ENCODE results near the gene SCYGR6. TPM values are rescaled to one million over a fixed set of nuclear protein-coding genes. Genes with fewer than 3 reads are reported as not detected.
"Not testable (repeated sequence)": the region's sequence is repeated elsewhere in the genome, so short reads cannot be mapped to it uniquely, and the experiment has no call there.

The SCYGR6 gene, protein sequence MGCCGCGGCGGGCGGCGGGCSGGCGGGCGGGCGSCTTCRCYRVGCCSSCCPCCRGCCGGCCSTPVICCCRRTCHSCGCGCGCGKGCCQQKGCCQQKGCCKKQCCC
- total RNA-seq, result not detected
- polyA plus RNA-seq, result not detected

DNA sequence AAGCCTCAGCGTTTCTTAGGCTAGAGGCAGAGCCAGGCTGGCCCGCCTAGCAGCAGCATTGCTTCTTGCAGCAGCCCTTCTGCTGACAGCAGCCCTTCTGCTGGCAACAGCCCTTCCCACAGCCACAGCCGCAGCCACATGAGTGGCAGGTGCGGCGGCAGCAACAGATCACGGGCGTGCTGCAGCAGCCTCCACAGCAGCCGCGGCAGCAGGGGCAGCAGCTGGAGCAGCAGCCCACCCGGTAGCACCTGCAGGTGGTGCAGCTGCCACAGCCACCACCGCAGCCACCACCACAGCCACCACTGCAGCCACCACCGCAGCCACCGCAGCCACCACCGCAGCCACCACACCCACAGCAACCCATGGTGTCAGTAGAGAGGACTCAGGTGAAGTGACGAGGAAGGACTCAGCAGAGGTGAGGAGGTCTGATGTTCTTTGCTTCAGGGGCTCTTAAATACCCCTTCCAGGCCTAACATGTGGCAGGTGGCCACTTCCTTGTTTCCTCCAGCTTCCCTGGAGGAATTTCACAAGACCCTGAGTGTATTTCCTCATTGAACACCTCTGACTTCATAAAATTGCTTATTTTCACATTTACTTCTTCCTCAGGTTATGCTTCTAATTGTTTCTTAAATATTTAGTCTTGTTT, at the start of gene SCYGR6:
TSS of gene SCYGR6 (minus strand) at position 364 of the 646 bp plus-strand sequence. CDS start at position 364, 0 bp downstream.
- no peaks in the 10 kb centered on the region for H3K4me1 ChIP-seq (ENCODE audit: insufficient read depth)
- 91% methylated on average over 15 of the region's 15 CpGs for WGBS
- no peak for DNase-seq (ENCODE audit: extremely low spot score)
- no peak within 1 kb of the TSS for H3K4me3 ChIP-seq (ENCODE audit: low read depth, low read length)
- no peaks in the 10 kb centered on the region for H3K36me3 ChIP-seq (ENCODE audit: insufficient read depth)
- H3K27ac ChIP-seq (ENCODE audit: low read depth), result no peak within 1 kb of the TSS

DNA sequence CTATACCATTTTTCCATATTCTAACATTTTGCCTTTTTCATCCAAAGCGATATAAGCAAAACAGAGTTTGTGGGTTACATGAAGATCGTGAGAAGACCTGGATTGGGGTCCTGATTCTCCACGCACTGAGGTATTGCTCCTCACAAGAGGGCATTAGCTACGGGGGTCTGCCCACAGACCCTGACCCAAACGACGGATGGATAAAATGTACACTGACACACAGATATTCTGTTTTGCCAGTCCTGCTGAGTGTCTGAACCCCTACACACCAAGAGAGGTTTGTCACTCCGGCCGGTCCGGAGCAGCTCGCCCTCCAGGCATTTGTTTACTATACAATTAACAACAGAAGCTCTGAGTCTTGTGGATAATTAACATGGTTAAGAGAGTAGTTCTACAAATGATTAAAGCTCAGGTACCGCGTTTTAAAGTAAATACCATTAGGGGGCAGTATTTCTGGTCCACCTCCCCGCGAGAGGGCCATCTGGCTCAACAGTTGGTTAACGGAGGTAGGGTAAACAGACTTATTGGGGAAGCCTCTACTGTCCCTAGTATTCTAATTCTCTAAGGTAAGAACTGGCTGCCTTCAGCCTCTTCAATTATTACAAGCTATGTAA, 49.6 kb upstream of the SCYGR6 start:
- Histone ChIP-seq H3K4me3 (ENCODE audit: low read depth, low read length) (no peak overlapping the region), H3K4me1 (ENCODE audit: insufficient read depth) (no peaks in the 10 kb centered on the region), H3K27ac (ENCODE audit: low read depth) (no peak overlapping the region), H3K36me3 (ENCODE audit: insufficient read depth) (no peaks in the 10 kb centered on the region)
- DNase-seq (ENCODE audit: extremely low spot score), result no peak
- 54% methylated on average over 15 of the region's 15 CpGs for WGBS

DNA sequence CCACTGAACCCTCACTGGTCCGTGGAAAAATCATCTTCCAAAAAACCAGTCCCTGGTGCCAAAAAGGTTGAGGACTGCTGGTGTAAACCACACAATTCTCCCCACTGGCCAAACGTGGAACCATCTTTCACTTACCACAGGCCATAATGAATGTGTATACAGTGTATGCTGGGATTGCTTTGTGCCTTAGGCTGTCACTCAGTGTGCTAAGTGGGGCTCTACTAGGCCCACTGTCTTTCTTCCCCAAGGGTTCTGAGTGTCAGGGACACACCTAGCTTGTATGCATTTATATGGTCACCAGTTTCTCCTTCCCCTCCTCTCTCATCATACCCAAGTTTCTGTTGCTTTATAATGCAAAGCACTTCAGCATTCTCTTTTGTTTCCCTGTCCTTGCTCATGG, 48.4 kb upstream of the SCYGR6 start:
- DNase-seq (ENCODE audit: extremely low spot score), result no peak
- H3K4me1 ChIP-seq (ENCODE audit: insufficient read depth), result no peaks in the 10 kb centered on the region
- H3K27ac ChIP-seq (ENCODE audit: low read depth), result no peak overlapping the region
- WGBS, result 57% methylated on average over 2 of the region's 2 CpGs
- H3K4me3 ChIP-seq (ENCODE audit: low read depth, low read length), result no peak overlapping the region
- no peaks in the 10 kb centered on the region for H3K36me3 ChIP-seq (ENCODE audit: insufficient read depth)

DNA sequence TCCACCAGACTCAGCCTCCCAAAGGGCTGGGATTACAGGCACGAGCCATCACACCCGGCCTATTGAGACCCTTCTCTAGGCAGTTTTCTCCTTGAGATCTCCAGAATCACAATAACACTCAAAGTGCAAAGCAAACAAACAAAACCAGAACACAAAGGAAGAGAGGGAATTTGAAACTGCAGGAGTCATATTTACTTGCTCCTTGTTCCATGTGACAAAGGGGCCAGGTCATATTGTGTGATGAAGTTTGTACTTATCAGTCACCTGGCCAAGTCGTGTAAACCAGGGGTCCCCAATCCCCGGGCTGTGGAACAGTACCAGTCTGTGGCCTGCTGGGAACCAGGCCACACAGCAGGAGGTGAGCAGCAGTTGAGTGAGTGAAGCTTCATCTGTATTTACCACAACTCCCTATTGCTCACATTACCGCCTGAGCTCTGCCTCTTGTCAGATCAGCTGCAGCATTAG, 47.7 kb upstream of the SCYGR6 start:
- H3K4me3 ChIP-seq (ENCODE audit: low read depth, low read length), result no peak overlapping the region
- no peaks in the 10 kb centered on the region for H3K36me3 ChIP-seq (ENCODE audit: insufficient read depth)
- H3K27ac ChIP-seq (ENCODE audit: low read depth), result no peak overlapping the region
- WGBS, result 77% methylated on average over 5 of the region's 5 CpGs
- H3K4me1 ChIP-seq (ENCODE audit: insufficient read depth), result no peaks in the 10 kb centered on the region
- no peak for DNase-seq (ENCODE audit: extremely low spot score)

DNA sequence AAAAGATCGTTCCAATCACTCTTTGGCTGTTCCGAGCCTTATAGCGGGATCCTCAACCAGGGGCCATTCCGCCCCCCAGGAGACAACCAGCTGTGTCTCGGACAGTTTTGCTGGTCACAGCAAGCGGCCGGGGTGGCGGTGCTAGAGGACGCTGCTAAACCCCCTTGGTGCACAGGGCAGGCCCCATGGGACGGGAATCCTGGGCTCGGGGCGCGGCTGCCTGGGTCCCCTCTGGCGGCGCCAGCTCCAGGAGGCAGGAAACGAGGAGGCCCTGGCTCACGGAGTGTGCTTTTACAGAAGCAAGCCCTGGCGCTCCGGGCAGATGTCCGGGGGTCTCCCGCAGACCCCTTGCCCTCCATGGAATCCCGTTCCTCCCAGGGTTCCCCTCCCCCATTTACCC, 43.3 kb upstream of the SCYGR6 start:
- no peak overlapping the region for H3K4me3 ChIP-seq (ENCODE audit: low read depth, low read length)
- no peaks in the 10 kb centered on the region for H3K36me3 ChIP-seq (ENCODE audit: insufficient read depth)
- no peaks in the 10 kb centered on the region for H3K4me1 ChIP-seq (ENCODE audit: insufficient read depth)
- no peak overlapping the region for H3K27ac ChIP-seq (ENCODE audit: low read depth)
- WGBS, result 95% methylated on average over 22 of the region's 22 CpGs
- no peak for DNase-seq (ENCODE audit: extremely low spot score)

DNA sequence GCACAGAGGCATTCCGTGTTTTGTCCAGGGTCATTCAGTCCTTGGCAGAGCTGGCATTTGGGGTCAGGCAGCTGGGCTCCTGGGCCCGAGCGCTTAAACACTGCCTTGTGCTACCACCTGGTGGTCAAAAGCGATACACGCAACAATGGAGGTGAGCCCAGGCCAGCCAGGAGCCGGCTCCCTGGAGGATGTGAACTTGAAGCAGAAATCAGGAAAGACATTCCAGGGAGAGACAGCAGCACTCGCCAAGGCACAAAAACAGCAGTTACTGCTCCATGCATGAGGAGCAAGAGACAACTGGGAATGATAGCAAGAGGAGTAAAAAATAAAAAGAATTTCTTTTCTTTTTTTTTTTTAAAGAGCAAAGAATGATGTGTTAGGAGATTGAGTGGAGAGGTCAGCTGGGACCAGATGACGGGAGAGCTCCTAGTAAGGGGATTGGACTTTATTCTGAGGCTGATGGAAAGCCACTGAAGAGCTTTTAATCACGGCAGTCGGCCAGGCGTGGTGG, 41.9 kb upstream of the SCYGR6 start:
- peak; percentile 48 for DNase-seq (ENCODE audit: extremely low spot score)
- Histone ChIP-seq H3K27ac (ENCODE audit: low read depth) (no peak overlapping the region), H3K36me3 (ENCODE audit: insufficient read depth) (no peaks in the 10 kb centered on the region), H3K4me3 (ENCODE audit: low read depth, low read length) (no peak overlapping the region), H3K4me1 (ENCODE audit: insufficient read depth) (no peaks in the 10 kb centered on the region)
- WGBS, result 28% methylated on average over 11 of the region's 11 CpGs

DNA sequence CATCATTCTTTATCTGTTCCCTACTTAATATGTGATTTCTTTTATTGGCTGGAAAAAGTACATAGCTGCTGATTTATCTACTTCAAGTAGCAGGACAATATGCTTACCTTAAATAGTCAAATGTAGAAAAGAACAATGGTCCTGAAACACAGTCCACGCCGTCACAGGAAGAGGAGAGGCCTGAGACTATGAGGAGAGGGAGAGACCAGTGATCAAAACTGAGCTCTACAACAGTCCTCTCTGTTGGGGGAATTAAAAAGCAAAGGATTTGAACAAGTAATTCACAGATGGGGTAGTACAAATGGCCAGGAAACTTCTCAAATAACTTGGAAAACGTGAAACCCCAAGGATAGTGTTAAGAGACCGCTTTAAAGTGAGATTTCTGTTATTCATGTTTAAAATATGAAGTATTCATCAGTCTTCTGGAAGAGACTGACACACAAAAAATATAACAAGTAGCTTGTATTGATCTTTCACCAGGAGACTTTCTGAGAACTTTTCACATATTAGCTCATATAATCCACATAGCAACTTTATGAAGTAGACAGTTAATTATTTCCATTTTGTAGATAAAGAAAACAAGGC, 41.3 kb upstream of the SCYGR6 start:
- H3K4me3 ChIP-seq (ENCODE audit: low read depth, low read length), result no peak overlapping the region
- H3K4me1 ChIP-seq (ENCODE audit: insufficient read depth), result no peaks in the 10 kb centered on the region
- no peak for DNase-seq (ENCODE audit: extremely low spot score)
- no peaks in the 10 kb centered on the region for H3K36me3 ChIP-seq (ENCODE audit: insufficient read depth)
- no peak overlapping the region for H3K27ac ChIP-seq (ENCODE audit: low read depth)
- WGBS, result 62% methylated on average over 4 of the region's 4 CpGs

DNA sequence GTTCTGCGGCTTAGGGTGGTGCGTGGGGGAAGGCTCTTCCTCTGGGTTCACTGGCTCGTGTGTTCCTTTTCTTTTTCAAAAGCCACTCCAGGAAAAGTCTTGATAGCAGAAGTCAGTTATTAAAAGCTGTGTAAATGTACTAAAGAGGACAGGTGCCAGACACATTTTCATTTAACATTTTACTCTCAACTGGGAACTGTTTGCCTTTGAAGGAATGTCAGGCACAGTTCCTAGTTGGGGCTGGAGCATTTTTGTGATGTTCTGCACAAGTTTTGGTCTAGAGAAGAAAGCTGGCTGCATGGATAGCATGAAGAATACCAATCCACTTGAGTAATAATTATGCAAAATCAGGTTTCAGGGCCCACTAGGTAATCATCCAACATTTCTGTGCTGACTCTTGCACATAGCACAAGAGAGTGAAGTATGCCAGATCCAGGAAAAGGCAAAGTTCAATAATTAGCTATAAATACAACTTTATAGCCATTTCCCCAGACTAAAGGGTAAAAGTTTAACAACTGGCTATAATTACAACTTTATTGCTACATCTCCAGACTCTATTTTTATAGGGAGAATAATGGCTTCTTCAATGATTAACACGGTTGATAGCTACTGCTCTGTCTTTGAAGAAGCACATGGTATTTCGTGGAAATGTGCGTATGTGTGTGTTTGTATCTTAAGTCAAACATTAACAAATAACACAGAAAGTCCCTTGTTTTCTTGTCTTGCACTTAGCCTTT, 37.4 kb upstream of the SCYGR6 start:
- Histone ChIP-seq H3K4me3 (ENCODE audit: low read depth, low read length) (no peak overlapping the region), H3K36me3 (ENCODE audit: insufficient read depth) (no peaks in the 10 kb centered on the region), H3K4me1 (ENCODE audit: insufficient read depth) (no peaks in the 10 kb centered on the region), H3K27ac (ENCODE audit: low read depth) (no peak overlapping the region)
- WGBS, result 66% methylated on average over 6 of the region's 6 CpGs
- peak; percentile 26 for DNase-seq (ENCODE audit: extremely low spot score)

DNA sequence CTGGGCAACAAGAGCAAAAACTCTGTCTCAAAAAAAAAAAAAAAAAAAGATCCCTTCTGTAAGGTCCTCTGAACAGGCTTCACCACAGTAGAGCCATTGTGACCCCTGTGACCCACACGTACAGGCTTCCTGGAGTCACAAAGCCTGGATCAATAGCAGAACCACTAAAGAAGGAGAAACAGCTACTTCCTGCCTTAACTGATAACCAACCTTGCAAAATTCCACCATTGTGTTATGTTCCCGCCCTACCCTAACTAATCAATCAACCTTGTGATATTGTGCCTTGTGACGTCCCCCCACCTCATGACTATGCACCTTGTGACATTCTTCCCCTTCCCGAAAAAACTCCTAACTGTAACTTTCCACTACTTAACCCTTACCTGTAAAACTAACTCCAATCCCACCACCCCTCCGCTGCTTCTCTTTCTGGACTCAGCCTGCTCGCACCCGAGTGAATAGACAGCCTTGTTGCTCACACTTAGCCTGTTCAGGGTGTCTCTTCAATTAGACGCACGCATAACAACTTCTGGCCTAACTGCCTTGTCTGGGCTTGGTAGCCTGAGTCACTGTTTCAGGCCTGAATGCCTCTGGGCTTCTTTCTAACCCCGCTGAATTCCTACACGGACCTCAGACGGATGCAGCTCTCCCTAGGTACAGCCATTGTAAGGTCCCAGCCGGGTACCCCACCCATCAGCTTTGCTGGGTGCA, 35.0 kb upstream of the SCYGR6 start:
- 69% methylated on average over 13 of the region's 13 CpGs for WGBS
- no peaks in the 10 kb centered on the region for H3K4me1 ChIP-seq (ENCODE audit: insufficient read depth)

DNA sequence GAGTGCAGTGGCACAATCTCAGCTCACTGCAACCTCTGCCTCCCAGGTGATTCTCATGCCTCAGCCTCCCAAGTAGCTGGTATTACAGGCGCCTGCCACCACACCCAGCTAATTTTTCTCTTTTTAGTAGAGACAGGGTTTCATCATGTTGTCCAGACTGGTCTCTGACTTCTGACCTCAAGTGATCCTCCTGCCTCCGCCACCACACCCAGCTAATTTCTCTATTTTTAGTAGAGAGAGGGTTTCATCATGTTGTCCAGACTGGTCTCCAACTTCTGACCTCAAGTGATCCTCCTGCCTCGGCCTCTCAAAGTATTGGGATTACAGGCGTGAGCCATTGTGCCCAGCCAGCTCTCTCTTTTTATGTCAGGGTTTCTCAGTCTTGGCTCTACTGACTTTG, 31.7 kb upstream of the SCYGR6 start:
- DNase-seq (ENCODE audit: extremely low spot score); H3K4me1 ChIP-seq (ENCODE audit: insufficient read depth); H3K27ac ChIP-seq (ENCODE audit: low read depth); H3K4me3 ChIP-seq (ENCODE audit: low read depth, low read length); H3K36me3 ChIP-seq (ENCODE audit: insufficient read depth): not testable (repeated sequence)
- 75% methylated on average over 4 of the region's 4 CpGs for WGBS

More for the DNA sequence above, 35.0 kb upstream of the SCYGR6 start:
- no peak for DNase-seq (ENCODE audit: extremely low spot score)
- H3K27ac ChIP-seq (ENCODE audit: low read depth), result no peak overlapping the region
- H3K4me3 ChIP-seq (ENCODE audit: low read depth, low read length), result no peak overlapping the region
- H3K36me3 ChIP-seq (ENCODE audit: insufficient read depth), result no peaks in the 10 kb centered on the region

DNA sequence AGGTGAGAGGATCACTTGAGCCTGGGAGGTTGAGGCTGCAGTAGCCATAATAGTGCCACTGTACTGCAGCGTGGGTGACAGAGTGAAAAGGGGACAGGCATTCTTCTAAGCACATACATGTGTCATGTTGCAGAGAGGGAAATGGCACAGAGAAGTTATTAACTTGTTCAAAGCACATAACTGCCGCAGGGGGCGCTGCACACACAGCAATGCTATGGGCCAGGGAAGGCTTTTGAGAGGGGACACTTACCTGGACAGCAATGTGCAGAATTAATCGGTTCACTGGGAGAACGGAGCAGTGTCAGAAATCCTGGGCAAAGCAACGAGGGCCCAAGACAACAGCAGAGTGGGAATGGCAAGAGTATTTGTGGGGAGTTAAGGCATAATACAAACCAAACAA, 23.5 kb upstream of the SCYGR6 start:
- Histone ChIP-seq H3K27ac (ENCODE audit: low read depth) (no peak overlapping the region), H3K4me3 (ENCODE audit: low read depth, low read length) (no peak overlapping the region), H3K36me3 (ENCODE audit: insufficient read depth) (no peaks in the 10 kb centered on the region), H3K4me1 (ENCODE audit: insufficient read depth) (no peaks in the 10 kb centered on the region)
- DNase-seq (ENCODE audit: extremely low spot score), result no peak
- WGBS, result 67% methylated on average over 6 of the region's 6 CpGs

DNA sequence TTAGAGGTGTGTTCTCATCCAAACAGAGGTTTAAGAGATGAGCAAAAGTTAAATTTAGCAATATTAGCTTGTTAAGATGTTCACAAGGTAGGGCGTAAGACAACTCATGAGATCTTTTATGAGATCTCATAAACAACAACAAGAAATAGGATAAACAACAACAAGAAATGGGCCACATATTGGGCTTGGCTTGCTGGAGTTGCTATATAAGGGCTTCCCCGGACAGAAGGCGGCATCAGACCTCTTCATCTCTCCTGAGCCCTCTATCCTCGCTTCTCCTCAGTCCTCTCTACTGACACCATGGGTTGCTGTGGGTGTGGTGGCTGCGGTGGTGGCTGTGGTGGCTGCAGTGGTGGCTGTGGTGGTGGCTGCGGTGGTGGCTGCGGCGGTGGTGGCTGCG, 21.0 kb upstream of the SCYGR6 start, which contains the start of gene SCYGR8:
TSS of gene SCYGR8 (plus strand) at position 301 of the 400 bp plus-strand sequence. CDS start at position 301, 0 bp downstream.
- 86% methylated on average over 5 of the region's 9 CpGs for WGBS
- H3K4me3 ChIP-seq (ENCODE audit: low read depth, low read length), result no peak within 1 kb of the TSS
- no peaks in the 10 kb centered on the region for H3K36me3 ChIP-seq (ENCODE audit: insufficient read depth)
- no peak for DNase-seq (ENCODE audit: extremely low spot score)
- H3K27ac ChIP-seq (ENCODE audit: low read depth), result no peak within 1 kb of the TSS
- no peaks in the 10 kb centered on the region for H3K4me1 ChIP-seq (ENCODE audit: insufficient read depth)

DNA sequence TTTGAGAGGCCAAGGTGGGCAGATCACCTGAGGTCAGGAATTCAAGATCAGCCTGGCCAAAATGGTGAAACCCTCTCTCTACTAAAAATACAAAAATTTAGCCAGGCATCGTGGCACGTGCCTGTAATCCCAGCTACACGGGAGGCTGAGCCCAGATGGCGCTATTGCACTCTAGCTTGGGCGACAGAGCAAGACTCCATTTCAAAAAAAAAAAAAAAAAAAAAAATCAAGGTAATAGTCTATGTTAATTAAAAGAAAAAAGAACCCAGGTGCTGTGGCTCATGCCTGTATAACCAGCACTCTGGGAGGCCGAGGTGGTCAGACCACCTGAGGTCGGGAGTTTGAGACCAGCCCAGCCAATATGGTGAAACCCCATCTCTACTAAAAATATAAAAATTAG, 16.1 kb upstream of the SCYGR6 start:
- DNase-seq (ENCODE audit: extremely low spot score); H3K4me3 ChIP-seq (ENCODE audit: low read depth, low read length); H3K36me3 ChIP-seq (ENCODE audit: insufficient read depth); H3K4me1 ChIP-seq (ENCODE audit: insufficient read depth); H3K27ac ChIP-seq (ENCODE audit: low read depth): not testable (repeated sequence)
- 74% methylated on average over 7 of the region's 7 CpGs for WGBS

Data from urinary bladder (tissue), 4 donors.